ENCODE measurements around the gene MROH9. TPM values are rescaled to one million over a fixed set of nuclear protein-coding genes. Genes with fewer than 3 reads are reported as not detected.

Gene MROH9
- polyA plus RNA-seq, 1 of the 3 experiments (the other 2 are of a cell fraction) = 0.26 TPM

DNA sequence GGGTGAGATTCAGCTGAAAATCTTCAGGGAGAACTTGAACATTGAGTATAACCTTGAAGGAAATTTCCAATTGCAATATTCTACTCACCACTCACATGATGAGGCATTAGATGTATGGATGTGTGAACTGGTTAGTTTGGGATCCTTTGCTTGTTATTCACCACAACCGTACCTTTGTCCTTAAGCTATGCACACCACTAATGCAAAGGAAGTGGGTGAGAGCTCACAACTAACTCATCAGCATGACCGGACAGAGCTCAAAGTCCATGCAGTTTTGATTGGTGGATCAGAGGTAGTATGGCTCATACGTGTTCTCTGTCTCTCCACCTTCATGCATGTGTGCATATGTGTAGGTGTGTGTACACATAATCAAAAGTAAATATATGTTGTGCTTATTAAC lies 43.5 kb upstream of the MROH9 start:
- Histone ChIP-seq H3K4me3 (ENCODE audit: low read depth in 2 of 2, low read length in 1 of 2) (no peak overlapping the region), H3K27me3 (ENCODE audit: insufficient read depth) (no peaks in the 10 kb centered on the region), H3F3A (replicated peaks; ENCODE audit: insufficient read depth) (peaks cover 64% of the 10 kb centered on the region), H2AFZ (ENCODE audit: low read depth) (no peak overlapping the region), H3K27ac (ENCODE audit: low read depth in 2 of 2, low read length in 1 of 2) (no peak overlapping the region), H3K4me2 (no peak overlapping the region), H3K36me3 (replicated peaks in 1 of 2; ENCODE audit: control insufficient read depth in 1 of 2, insufficient read depth in 2 of 2, low read length in 1 of 2) (peaks cover 0 to 5% of the 10 kb centered on the region in 2 experiments), H3K79me2 (ENCODE audit: insufficient read depth) (peaks cover 27% of the 10 kb centered on the region), H4K20me1 (ENCODE audit: insufficient read depth) (no peaks in the 10 kb centered on the region), H3K9me2 (no peaks in the 10 kb centered on the region), H3K4me1 (ENCODE audit: control insufficient read depth in 1 of 2, insufficient read depth in 2 of 2, low read depth in 1 of 2, low read length in 1 of 2) (peaks cover 11 to 28% of the 10 kb centered on the region in 2 experiments), H3K9ac (no peak overlapping the region), H3K9me3 (no peaks in the 10 kb centered on the region)
- no peak for DNase-seq
- TF ChIP-seq TCF12 (IDR thresholded peaks at IDR 0.05) = no peak
- TF ChIP-seq FOXJ3 (CRISPR knock-in tag; IDR thresholded peaks at IDR 0.05) = no peak
- no peak for TF ChIP-seq NFIC (IDR thresholded peaks at IDR 0.05; ENCODE audit: borderline replicate concordance)
- no peak for TF ChIP-seq RCOR1 (IDR thresholded peaks at IDR 0.05; ENCODE audit: low read length)
- no peak for TF ChIP-seq NRF1 (IDR thresholded peaks at IDR 0.05; ENCODE audit: low read depth, low read length)
- TF ChIP-seq YY1 (IDR thresholded peaks at IDR 0.05; ENCODE audit: low read depth) = no peak
- TF ChIP-seq ELF1 (IDR thresholded peaks at IDR 0.05) = no peak
- TF ChIP-seq, protein P1, sequence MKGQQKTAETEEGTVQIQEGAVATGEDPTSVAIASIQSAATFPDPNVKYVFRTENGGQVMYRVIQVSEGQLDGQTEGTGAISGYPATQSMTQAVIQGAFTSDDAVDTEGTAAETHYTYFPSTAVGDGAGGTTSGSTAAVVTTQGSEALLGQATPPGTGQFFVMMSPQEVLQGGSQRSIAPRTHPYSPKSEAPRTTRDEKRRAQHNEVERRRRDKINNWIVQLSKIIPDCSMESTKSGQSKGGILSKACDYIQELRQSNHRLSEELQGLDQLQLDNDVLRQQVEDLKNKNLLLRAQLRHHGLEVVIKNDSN (IDR thresholded peaks at IDR 0.05; ENCODE audit: borderline replicate concordance, low read depth) = no peak
- ChIA-PET POLR2A (no interaction called here), CTCF (interaction anchor here (1.2 kb wide), 1 partner anchor 817 kb away, joined by 3 read pairs; the partner anchor contains the start of gene KIFAP3)
- 35% methylated on average over 3 of the region's 3 CpGs for WGBS (ENCODE audit: low lambda C conversion rate)

DNA sequence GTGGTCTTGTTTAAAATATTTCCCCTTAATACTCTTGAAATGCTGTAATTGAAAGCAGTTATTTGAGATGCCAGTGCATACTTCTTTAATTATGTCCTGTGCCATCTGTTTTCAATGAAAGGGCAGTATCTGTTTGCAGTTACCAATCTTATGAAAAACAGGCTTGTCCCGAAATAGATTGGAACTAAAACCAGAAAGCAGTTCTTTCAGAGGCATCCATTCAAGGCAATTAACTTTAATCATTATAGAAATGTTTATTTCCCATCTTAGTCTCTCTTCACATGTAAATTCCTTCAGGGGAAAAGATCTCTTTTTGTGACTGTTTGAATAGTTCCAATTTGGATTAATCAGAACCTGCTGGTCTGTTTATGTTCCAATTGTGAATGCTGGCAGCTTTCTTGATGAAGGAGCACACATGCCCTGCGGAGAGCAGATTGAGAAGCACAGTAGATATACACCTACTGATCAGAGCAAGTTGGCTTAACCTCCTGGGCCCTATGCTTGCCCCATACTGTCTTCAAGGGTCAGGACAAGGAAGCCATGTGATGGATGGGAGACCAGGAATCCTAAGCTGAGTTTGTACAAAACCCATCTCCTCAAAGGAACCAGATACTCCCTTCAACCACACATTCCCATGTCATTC lies 41.6 kb upstream of the MROH9 start:
- no peaks in the 10 kb centered on the region for H4K20me1 ChIP-seq (ENCODE audit: insufficient read depth)
- POLR2A ChIA-PET = no interaction called here
- H3F3A ChIP-seq (replicated peaks; ENCODE audit: insufficient read depth) = peaks cover 58% of the 10 kb centered on the region
- no peaks in the 10 kb centered on the region for H3K9me2 ChIP-seq
- 3% methylated on average over 2 of the region's 2 CpGs for WGBS (ENCODE audit: low lambda C conversion rate)
- peaks cover 11 to 22% of the 10 kb centered on the region in 2 experiments for H3K4me1 ChIP-seq (ENCODE audit: control insufficient read depth in 1 of 2, insufficient read depth in 2 of 2, low read depth in 1 of 2, low read length in 1 of 2)
- peak overlapping the region; percentile 52 for H3K4me2 ChIP-seq
- H3K4me3 ChIP-seq (ENCODE audit: low read depth in 2 of 2, low read length in 1 of 2) = no peak overlapping the region
- no peak overlapping the region for H2AFZ ChIP-seq (ENCODE audit: low read depth)
- CTCF ChIA-PET = no interaction called here
- peaks cover 27% of the 10 kb centered on the region for H3K79me2 ChIP-seq (ENCODE audit: insufficient read depth)
- H3K9ac ChIP-seq = peak overlapping the region; percentile 64; the same call in 1 of the 2 replicates
- H3K27ac ChIP-seq (ENCODE audit: low read depth in 2 of 2, low read length in 1 of 2) = peak overlapping the region; percentile 87 to 89
- H3K27me3 ChIP-seq (ENCODE audit: insufficient read depth) = no peaks in the 10 kb centered on the region
- peaks cover 0 to 5% of the 10 kb centered on the region in 2 experiments for H3K36me3 ChIP-seq (replicated peaks in 1 of 2; ENCODE audit: control insufficient read depth in 1 of 2, insufficient read depth in 2 of 2, low read length in 1 of 2)
- no peaks in the 10 kb centered on the region for H3K9me3 ChIP-seq
- no peak for DNase-seq
- TF ChIP-seq, protein P1 (IDR thresholded peaks at IDR 0.05; ENCODE audit: borderline replicate concordance, low read depth) = 0 out of 2 replicates have a peak, but pooled peaks have one; percentile 31
- TF ChIP-seq RXRA (IDR thresholded peaks at IDR 0.05; ENCODE audit: borderline replicate concordance, low read depth) (peak; percentile 75; the same call in 1 of the 2 replicates), SMC3 (IDR thresholded peaks at IDR 0.05; ENCODE audit: low read depth, low read length) (no peak), NRF1 (IDR thresholded peaks at IDR 0.05; ENCODE audit: low read depth, low read length) (no peak), GATA2 (CRISPR knock-in tag; IDR thresholded peaks at IDR 0.05) (no peak), MXI1 (IDR thresholded peaks at IDR 0.05; ENCODE audit: low read depth, low read length) (no peak), MEF2A (IDR thresholded peaks at IDR 0.05; ENCODE audit: borderline replicate concordance, low read depth) (peak; percentile 99), FOXM1 (IDR thresholded peaks at IDR 0.05; ENCODE audit: low read depth) (peak; percentile 99), EP300 (IDR thresholded peaks at IDR 0.05; ENCODE audit: borderline replicate concordance in 1 of 2, low read depth in 1 of 2, low read length in 1 of 2) (peak in 1 of 2 experiments; percentile 99; a peak in 3 of 4 replicates), POLR2AphosphoS5 (IDR thresholded peaks at IDR 0.05; ENCODE audit: low read depth, low read length) (peak; percentile 99)
- TF ChIP-seq, protein P2, sequence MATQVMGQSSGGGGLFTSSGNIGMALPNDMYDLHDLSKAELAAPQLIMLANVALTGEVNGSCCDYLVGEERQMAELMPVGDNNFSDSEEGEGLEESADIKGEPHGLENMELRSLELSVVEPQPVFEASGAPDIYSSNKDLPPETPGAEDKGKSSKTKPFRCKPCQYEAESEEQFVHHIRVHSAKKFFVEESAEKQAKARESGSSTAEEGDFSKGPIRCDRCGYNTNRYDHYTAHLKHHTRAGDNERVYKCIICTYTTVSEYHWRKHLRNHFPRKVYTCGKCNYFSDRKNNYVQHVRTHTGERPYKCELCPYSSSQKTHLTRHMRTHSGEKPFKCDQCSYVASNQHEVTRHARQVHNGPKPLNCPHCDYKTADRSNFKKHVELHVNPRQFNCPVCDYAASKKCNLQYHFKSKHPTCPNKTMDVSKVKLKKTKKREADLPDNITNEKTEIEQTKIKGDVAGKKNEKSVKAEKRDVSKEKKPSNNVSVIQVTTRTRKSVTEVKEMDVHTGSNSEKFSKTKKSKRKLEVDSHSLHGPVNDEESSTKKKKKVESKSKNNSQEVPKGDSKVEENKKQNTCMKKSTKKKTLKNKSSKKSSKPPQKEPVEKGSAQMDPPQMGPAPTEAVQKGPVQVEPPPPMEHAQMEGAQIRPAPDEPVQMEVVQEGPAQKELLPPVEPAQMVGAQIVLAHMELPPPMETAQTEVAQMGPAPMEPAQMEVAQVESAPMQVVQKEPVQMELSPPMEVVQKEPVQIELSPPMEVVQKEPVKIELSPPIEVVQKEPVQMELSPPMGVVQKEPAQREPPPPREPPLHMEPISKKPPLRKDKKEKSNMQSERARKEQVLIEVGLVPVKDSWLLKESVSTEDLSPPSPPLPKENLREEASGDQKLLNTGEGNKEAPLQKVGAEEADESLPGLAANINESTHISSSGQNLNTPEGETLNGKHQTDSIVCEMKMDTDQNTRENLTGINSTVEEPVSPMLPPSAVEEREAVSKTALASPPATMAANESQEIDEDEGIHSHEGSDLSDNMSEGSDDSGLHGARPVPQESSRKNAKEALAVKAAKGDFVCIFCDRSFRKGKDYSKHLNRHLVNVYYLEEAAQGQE (IDR thresholded peaks at IDR 0.05; ENCODE audit: low read depth, low read length) = no peak
- TF ChIP-seq, protein P3, sequence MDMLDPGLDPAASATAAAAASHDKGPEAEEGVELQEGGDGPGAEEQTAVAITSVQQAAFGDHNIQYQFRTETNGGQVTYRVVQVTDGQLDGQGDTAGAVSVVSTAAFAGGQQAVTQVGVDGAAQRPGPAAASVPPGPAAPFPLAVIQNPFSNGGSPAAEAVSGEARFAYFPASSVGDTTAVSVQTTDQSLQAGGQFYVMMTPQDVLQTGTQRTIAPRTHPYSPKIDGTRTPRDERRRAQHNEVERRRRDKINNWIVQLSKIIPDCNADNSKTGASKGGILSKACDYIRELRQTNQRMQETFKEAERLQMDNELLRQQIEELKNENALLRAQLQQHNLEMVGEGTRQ (IDR thresholded peaks at IDR 0.05; ENCODE audit: borderline replicate concordance, low read depth, low read length) = no peak
- TF ChIP-seq, protein P4, sequence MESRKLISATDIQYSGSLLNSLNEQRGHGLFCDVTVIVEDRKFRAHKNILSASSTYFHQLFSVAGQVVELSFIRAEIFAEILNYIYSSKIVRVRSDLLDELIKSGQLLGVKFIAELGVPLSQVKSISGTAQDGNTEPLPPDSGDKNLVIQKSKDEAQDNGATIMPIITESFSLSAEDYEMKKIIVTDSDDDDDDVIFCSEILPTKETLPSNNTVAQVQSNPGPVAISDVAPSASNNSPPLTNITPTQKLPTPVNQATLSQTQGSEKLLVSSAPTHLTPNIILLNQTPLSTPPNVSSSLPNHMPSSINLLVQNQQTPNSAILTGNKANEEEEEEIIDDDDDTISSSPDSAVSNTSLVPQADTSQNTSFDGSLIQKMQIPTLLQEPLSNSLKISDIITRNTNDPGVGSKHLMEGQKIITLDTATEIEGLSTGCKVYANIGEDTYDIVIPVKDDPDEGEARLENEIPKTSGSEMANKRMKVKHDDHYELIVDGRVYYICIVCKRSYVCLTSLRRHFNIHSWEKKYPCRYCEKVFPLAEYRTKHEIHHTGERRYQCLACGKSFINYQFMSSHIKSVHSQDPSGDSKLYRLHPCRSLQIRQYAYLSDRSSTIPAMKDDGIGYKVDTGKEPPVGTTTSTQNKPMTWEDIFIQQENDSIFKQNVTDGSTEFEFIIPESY (IDR thresholded peaks at IDR 0.05; ENCODE audit: borderline replicate concordance, low read depth) = peak; percentile 86

Measured in SK-N-SH (cell line).